Measurements from ENCODE around the gene PCA3.

PCA3 gene

GRCh38 chr9:76810377-76810957 lies 46.2 kb downstream of the PCA3 start:
- DNase-seq (ENCODE audit: insufficient read length, low spot score), result no peak
- TF ChIP-seq CTCF (IDR thresholded peaks at IDR 0.05; ENCODE audit: insufficient read depth, missing control alignments), result peak; percentile 89
- FAIRE-seq, result no peak

- no peak for DNase-seq (ENCODE audit: insufficient read length, low spot score)
- TF ChIP-seq CTCF (IDR thresholded peaks at IDR 0.05; ENCODE audit: insufficient read depth, missing control alignments), result no peak
Measured at GRCh38 chr9:76812591-76812990, 48.4 kb downstream of the PCA3 start.

GRCh38 chr9:76817489-76817888 lies 53.3 kb downstream of the PCA3 start:
- DNase-seq (ENCODE audit: insufficient read length, low spot score), result no peak
- no peak for FAIRE-seq
- no peak for TF ChIP-seq CTCF (IDR thresholded peaks at IDR 0.05; ENCODE audit: insufficient read depth, missing control alignments)

More at GRCh38 chr9:76812591-76812990, 48.4 kb downstream of the PCA3 start:
- no peak for FAIRE-seq

GRCh38 chr9:76818271-76818670 lies 54.0 kb downstream of the PCA3 start:
- FAIRE-seq, result no peak
- no peak for DNase-seq (ENCODE audit: insufficient read length, low spot score)
- no peak for TF ChIP-seq CTCF (IDR thresholded peaks at IDR 0.05; ENCODE audit: insufficient read depth, missing control alignments)

GRCh38 chr9:76820431-76820830 lies 56.2 kb downstream of the PCA3 start:
- TF ChIP-seq CTCF (IDR thresholded peaks at IDR 0.05; ENCODE audit: insufficient read depth, missing control alignments), result no peak
- no peak for DNase-seq (ENCODE audit: insufficient read length, low spot score)
- no peak for FAIRE-seq

GRCh38 chr9:76827296-76828080 lies 63.2 kb downstream of the PCA3 start:
- FAIRE-seq (no peak), DNase-seq (ENCODE audit: insufficient read length, low spot score) (no peak)
- no peak for TF ChIP-seq CTCF (IDR thresholded peaks at IDR 0.05; ENCODE audit: insufficient read depth, missing control alignments)

- no peak for TF ChIP-seq CTCF (IDR thresholded peaks at IDR 0.05; ENCODE audit: insufficient read depth, missing control alignments)
- DNase-seq (ENCODE audit: insufficient read length, low spot score) (no peak), FAIRE-seq (no peak)
Measured at GRCh38 chr9:76828447-76828846, 64.2 kb downstream of the PCA3 start.

Data from D721Med (cell line).